Measurements from ENCODE around the gene KCNQ1OT1.

GRCh38 chr11:2558861-2559526 lies 140.8 kb downstream of the KCNQ1OT1 start:
- TF ChIP-seq CTCF (conservative IDR thresholded peaks at IDR 0.05 in 1 of 2, IDR thresholded peaks at IDR 0.05 in 1 of 2; ENCODE audit: extremely low read depth in 1 of 2, insufficient read depth in 1 of 2, low read depth in 1 of 2, low read length in 2 of 2) (no peak), EZH2 (IDR thresholded peaks at IDR 0.05; ENCODE audit: borderline replicate concordance, low read length) (no peak)

All from mammary epithelial cell (primary cell).